ENCODE measurements around the gene RBP3.
"Not testable (repeated sequence)": the region's sequence is repeated elsewhere in the genome, so short reads cannot be mapped to it uniquely, and the experiment has no call there.

RBP3 gene

GRCh38 chr10:47381427-47382379 is 33.5 kb downstream of the RBP3 start:
- no peak for DNase-seq (ENCODE audit: extremely low read depth, low read depth)
- TF ChIP-seq, protein P1, sequence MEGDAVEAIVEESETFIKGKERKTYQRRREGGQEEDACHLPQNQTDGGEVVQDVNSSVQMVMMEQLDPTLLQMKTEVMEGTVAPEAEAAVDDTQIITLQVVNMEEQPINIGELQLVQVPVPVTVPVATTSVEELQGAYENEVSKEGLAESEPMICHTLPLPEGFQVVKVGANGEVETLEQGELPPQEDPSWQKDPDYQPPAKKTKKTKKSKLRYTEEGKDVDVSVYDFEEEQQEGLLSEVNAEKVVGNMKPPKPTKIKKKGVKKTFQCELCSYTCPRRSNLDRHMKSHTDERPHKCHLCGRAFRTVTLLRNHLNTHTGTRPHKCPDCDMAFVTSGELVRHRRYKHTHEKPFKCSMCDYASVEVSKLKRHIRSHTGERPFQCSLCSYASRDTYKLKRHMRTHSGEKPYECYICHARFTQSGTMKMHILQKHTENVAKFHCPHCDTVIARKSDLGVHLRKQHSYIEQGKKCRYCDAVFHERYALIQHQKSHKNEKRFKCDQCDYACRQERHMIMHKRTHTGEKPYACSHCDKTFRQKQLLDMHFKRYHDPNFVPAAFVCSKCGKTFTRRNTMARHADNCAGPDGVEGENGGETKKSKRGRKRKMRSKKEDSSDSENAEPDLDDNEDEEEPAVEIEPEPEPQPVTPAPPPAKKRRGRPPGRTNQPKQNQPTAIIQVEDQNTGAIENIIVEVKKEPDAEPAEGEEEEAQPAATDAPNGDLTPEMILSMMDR (IDR thresholded peaks at IDR 0.05; ENCODE audit: low read depth, low read length), result no peak

DNA sequence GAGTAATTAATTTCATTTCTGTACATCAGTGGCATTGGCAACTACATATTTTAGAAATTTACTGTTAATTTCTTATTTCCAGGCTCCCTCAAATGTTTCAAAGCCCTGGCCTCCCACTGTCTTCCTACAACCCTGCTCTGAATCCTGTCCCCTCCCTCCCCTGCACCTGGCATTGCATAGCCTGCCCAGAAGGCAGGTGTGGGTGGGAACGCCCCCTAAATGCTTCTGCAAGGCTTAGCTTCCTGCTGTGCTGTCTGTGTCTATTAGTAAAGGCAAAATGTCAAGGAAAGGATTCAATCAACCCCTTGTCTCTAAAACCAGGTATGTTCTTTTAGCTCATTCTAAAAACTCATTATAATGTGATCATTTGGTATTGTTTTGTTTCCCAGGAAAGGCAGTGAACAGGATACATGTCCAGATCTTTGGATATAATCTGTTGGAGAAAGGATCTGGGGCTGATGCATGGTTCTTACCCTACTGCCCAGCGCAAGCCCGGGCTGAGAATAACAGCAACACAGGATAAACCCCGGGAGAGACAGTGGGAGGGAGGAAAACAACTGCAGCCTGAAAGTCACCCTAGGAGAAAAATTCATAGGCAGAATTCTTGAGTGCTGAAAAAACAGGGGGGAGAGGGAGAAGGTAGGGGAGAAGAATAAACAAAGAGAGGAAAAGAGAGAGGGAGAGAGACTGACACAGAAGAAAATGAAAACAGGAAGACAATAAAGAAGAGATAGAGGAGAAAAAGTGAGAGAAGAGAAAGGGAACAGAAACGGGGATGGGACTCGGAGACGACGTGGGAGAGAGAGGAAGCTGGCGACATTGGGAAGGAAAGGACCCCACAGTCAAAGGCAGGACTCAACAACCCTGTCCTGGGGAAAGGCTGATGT is 35.3 kb downstream of the RBP3 start:
- DNase-seq (ENCODE audit: extremely low read depth, low read depth), result no peak
- TF ChIP-seq, protein P1 (IDR thresholded peaks at IDR 0.05; ENCODE audit: low read depth, low read length), result no peak

DNA sequence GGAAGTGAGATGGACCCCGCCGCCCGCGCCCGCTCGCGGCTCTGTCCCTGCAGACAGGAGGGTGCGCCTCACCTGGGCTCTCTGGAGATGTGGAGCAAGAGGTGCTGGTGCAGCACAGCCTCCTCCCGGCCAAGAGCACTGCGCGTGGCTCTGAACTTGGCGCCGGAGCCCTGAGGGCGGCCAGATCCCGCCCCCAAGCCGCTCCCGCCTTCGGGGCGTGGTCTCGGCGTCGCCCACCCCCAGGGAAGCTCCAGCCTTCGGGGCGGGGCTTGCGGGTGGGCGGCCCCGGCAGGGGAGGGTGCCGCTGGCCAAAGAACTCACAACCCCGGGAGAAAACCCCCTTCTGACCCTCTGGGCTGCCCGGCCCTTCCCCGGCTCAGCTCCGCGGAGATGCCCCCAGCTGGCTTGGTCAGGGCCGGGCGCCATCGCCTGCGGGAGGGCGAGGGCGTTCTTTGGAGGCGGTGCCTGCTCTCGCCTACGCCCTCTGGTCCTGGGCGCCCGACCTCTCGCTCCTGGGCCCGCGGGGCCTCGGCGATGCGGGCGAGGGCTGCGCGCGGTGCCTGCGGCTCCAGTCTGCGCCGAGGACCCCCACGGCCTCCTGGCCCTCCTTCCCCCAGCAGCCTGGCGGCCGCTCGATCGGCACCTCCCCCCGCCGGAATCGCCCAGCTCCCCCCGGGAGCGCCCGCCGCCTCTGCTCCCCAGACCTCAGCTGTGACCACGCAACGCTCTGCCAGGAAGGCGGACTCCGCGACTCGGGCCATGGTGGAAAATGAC is 36.2 kb downstream of the RBP3 start, which contains the start of gene ZNF488:
ZNF488 (minus strand) TSS at position 146 of the 774 bp plus-strand sequence. CDS start 15,464 bp downstream, outside the sequence.
- peak; percentile 39 for DNase-seq (ENCODE audit: extremely low read depth, low read depth)
- TF ChIP-seq, protein P1 (IDR thresholded peaks at IDR 0.05; ENCODE audit: low read depth, low read length), result no peak

- not testable (repeated sequence) for DNase-seq (ENCODE audit: extremely low read depth, low read depth)
Measured at GRCh38 chr10:47386104-47386503, 37.9 kb downstream of the RBP3 start.

DNA sequence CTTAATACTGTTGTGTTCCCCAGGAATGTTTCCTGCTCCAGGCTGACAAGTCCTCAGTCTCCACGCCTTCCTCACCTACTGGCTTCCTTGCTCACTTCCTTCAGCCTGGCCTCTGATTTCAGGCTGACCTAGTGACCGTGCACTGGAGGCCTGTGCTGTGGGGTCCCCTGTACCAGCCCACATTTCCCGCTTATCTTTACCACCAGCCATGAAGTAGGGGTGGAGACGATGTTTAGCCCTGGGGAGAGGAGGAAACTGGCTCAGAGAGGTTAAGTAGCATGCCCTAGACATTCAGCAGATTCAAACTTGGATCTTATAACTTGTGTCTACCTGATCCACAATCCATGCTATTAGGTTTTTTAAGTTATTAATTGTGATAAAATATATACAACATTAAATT is 40.7 kb downstream of the RBP3 start:
- DNase-seq (ENCODE audit: extremely low read depth, low read depth), result no peak

GRCh38 chr10:47389619-47390018 is 41.5 kb downstream of the RBP3 start:
- DNase-seq (ENCODE audit: extremely low read depth, low read depth), result no peak
- TF ChIP-seq, protein P1 (IDR thresholded peaks at IDR 0.05; ENCODE audit: low read depth, low read length), result no peak

More for the DNA sequence above, 40.7 kb downstream of the RBP3 start:
- TF ChIP-seq, protein P1 (IDR thresholded peaks at IDR 0.05; ENCODE audit: low read depth, low read length), result no peak

GRCh38 chr10:47396311-47396717 is 48.2 kb downstream of the RBP3 start:
- no peak for DNase-seq (ENCODE audit: extremely low read depth, low read depth)
- TF ChIP-seq, protein P1 (IDR thresholded peaks at IDR 0.05; ENCODE audit: low read depth, low read length), result no peak
